ENCODE data around the gene WIPF1.

Gene WIPF1

DNA sequence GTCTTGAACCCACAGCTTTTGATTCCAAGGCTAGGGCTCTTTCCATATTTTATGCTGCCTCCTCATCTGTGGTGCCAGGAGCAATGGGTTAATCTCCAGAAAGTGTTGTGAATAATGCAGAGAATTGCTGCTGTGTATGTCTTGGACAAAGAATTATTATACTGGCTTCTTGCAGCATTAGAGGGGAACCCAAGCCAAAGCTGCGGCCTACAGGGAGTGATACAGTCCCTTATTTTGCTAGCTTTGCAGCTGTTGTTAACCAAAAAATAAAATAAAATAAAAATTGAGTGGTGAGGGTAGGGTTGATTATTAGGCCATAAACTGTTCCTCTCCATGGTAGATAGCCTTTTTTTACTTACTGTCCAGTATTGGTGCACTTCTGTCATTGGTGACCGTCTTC, 16.7 kb downstream of the WIPF1 start:
- Histone ChIP-seq H3K9ac (ENCODE audit: low read depth, low read length) (no peak overlapping the region), H3K4me1 (ENCODE audit: insufficient read depth, low read length) (peaks cover 11% of the 10 kb centered on the region; the same call in 1 of the 2 replicates), H3K4me3 (ENCODE audit: low read length) (no peak overlapping the region), H3K27ac (ENCODE audit: low read length) (no peak overlapping the region), H3K27me3 (ENCODE audit: insufficient read depth, low read length) (no peaks in the 10 kb centered on the region), H3K9me3 (ENCODE audit: insufficient read depth, low read depth, low read length) (no peaks in the 10 kb centered on the region), H3K36me3 (ENCODE audit: insufficient read depth, low read depth, low read length) (no peaks in the 10 kb centered on the region; the same call in 1 of the 2 replicates)

DNA sequence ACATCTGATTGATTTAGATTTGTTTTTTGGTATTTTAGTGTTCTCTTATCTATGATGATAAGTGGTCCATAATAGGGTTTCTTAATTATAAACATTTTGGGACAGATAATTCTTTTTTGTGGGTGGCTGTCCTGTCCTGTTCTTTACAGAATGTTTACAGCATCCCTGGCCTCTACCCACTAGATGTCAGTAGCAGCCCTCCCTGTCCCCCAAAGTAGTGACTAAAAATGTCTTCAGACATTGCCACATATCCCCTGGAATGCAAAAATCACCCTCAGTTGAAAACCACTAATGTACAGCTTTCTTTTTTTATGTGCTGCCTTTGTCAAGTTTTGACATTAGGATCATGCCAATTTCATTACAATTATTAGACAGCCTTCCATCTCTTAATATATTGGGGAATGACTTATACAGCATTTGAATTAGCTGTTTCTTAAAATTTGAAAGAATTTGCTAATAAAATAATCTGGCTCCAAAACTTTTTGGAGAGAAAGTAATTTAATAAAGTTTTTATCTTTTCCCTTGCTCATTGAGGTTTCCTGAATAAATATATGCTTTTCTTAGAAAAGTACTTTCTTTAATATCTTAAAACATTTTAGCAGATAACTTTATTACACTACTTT, 19.5 kb downstream of the WIPF1 start:
- H3K4me3 ChIP-seq (ENCODE audit: low read length), result no peak overlapping the region
- H3K4me1 ChIP-seq (ENCODE audit: insufficient read depth, low read length), result no peaks in the 10 kb centered on the region
- H3K27me3 ChIP-seq (ENCODE audit: insufficient read depth, low read length), result no peaks in the 10 kb centered on the region
- no peak overlapping the region for H3K9ac ChIP-seq (ENCODE audit: low read depth, low read length)
- no peak overlapping the region for H3K27ac ChIP-seq (ENCODE audit: low read length)
- H3K9me3 ChIP-seq (ENCODE audit: insufficient read depth, low read depth, low read length), result no peaks in the 10 kb centered on the region
- H3K36me3 ChIP-seq (ENCODE audit: insufficient read depth, low read depth, low read length), result no peaks in the 10 kb centered on the region; the same call in 1 of the 2 replicates

DNA sequence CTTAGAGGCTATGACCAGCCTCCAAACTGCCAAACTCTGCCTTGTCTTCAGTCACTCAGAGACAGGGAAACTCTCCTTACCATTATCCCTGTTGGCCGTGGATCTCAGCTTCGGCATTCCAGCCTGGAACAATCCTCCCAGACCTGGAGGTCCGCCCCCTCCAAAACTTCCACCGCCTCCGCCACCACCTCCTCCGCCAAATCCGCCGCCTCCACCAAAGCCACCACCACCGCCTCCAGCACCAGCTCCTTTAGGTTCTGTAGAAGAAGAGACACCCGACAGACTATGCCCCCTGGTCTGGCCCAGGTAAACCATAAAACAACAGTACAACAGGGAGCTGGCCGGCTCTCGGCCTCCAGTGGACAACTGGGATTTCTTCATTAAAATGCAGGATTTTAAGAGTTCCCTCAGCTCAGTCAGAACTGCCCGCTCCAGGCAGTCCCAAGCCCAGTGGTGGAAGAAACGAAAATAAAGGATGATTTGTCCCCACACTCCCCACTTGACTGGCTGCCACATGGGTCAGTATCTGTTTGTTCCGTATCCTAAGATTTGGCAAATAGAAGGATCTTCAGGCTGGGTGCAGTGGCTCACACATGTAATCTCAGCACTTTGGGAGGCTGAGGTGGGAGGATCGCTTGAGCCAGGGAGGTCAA, 22.4 kb downstream of the WIPF1 start:
- Histone ChIP-seq H3K27ac (ENCODE audit: low read length) (no peak overlapping the region), H3K4me3 (ENCODE audit: low read length) (no peak overlapping the region), H3K27me3 (ENCODE audit: insufficient read depth, low read length) (no peaks in the 10 kb centered on the region), H3K9ac (ENCODE audit: low read depth, low read length) (no peak overlapping the region), H3K36me3 (ENCODE audit: insufficient read depth, low read depth, low read length) (no peaks in the 10 kb centered on the region), H3K9me3 (ENCODE audit: insufficient read depth, low read depth, low read length) (no peaks in the 10 kb centered on the region), H3K4me1 (ENCODE audit: insufficient read depth, low read length) (no peaks in the 10 kb centered on the region)

DNA sequence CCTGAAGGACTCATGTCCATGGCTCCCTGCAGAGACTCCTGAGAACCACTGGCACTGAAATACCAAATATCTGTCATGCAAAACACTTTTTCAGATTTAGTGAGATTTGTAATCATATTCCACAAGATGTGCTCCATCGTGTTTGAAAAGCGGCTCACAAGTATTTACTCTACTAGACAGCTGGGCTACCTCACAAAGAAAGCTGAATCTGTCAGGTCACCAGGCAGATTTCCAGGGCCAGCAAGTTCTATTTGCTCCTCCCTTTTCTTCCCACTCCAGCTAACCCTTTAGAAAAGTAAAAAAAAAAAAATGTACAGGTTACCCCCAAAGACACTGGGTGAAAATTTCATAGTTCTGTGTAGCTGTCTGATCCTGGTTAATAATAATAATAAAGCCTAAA, 22.9 kb downstream of the WIPF1 start:
- Histone ChIP-seq H3K27me3 (ENCODE audit: insufficient read depth, low read length) (no peaks in the 10 kb centered on the region), H3K9ac (ENCODE audit: low read depth, low read length) (no peak overlapping the region), H3K9me3 (ENCODE audit: insufficient read depth, low read depth, low read length) (no peaks in the 10 kb centered on the region), H3K4me1 (ENCODE audit: insufficient read depth, low read length) (no peaks in the 10 kb centered on the region), H3K36me3 (ENCODE audit: insufficient read depth, low read depth, low read length) (no peaks in the 10 kb centered on the region), H3K27ac (ENCODE audit: low read length) (no peak overlapping the region), H3K4me3 (ENCODE audit: low read length) (no peak overlapping the region)

DNA sequence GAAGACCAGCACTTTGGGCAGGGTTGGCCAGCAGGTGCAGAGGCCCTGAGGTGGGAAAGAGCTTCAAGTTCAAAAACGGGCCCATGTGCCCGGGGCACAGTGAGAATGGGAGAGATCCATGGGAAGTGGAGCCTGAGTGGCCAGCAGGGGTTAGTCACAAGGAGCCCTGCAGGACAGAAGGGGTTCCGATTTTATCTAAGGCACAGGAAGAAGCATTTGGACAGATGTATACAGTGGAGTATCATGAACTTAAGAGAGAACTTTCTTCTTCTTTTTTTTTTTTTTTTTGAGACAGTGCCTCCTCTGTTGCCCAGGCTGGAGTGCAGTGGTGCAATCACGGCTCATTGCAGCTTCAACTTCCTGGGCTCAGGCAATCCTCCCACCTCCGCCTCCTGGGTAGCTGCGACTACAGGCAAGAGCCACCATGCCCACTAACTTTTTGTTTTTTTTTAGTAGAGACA, 24.0 kb downstream of the WIPF1 start:
- Histone ChIP-seq H3K27ac (ENCODE audit: low read length) (no peak overlapping the region), H3K36me3 (ENCODE audit: insufficient read depth, low read depth, low read length) (no peaks in the 10 kb centered on the region)

DNA sequence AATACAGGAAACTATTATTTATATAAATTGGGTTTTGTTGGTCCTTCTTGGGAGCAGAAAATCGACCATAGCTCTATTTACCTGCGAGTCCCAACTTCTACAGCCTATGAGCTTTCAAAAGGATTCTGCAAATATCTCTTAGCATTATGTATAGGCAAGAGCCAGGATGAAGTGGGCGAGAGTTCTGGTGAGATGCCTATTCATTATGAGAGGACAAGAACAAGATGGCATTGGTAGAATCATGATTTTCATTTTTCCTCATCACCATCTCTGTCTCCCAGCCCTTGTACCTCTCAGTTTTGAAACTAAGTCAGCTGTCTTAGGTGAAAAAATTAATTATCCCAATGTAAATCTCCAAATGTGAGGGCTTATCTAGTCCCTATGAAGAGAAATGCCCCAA, 25.0 kb downstream of the WIPF1 start:
- Histone ChIP-seq H3K4me3 (ENCODE audit: low read length) (no peak overlapping the region), H3K36me3 (ENCODE audit: insufficient read depth, low read depth, low read length) (no peaks in the 10 kb centered on the region), H3K9me3 (ENCODE audit: insufficient read depth, low read depth, low read length) (no peaks in the 10 kb centered on the region), H3K9ac (ENCODE audit: low read depth, low read length) (no peak overlapping the region), H3K27ac (ENCODE audit: low read length) (no peak overlapping the region), H3K4me1 (ENCODE audit: insufficient read depth, low read length) (no peaks in the 10 kb centered on the region), H3K27me3 (ENCODE audit: insufficient read depth, low read length) (no peaks in the 10 kb centered on the region)

More for the DNA sequence above, 24.0 kb downstream of the WIPF1 start:
- H3K9me3 ChIP-seq (ENCODE audit: insufficient read depth, low read depth, low read length), result no peaks in the 10 kb centered on the region
- H3K9ac ChIP-seq (ENCODE audit: low read depth, low read length), result no peak overlapping the region
- no peak overlapping the region for H3K4me3 ChIP-seq (ENCODE audit: low read length)
- no peaks in the 10 kb centered on the region for H3K27me3 ChIP-seq (ENCODE audit: insufficient read depth, low read length)
- H3K4me1 ChIP-seq (ENCODE audit: insufficient read depth, low read length), result no peaks in the 10 kb centered on the region

DNA sequence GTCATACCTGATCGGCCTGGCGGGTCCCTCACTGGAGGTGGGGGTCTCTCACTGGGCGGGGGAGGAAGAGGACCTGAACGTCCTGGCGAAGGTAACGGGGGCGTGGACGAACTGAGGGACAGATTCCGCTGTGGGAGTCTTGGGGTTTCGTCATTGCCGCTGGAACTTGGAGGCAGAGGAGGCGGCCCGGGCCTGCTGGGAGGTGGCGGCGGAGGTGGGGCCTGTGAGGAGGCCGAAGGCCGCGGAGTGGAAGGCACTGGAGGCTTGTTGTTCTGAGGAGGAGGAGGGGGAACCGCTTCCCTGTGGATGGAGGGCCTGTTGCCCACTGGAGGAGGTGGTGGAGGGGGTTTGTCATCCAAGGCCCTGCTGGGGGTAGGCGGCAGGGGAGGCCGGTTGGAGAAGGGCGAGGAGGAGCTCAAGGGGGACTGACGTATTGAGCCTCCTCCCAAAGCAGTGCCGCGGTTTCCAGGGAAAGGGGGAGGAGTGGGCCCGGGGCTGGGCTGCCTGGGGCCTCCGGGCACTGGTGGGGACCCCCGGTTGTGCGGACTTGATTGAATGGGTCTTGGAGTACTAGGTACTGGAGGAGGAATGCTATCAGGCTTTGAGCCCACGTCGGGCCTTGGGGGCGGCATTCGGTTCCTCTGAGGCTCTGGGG, 25.8 kb downstream of the WIPF1 start:
- no peaks in the 10 kb centered on the region for H3K36me3 ChIP-seq (ENCODE audit: insufficient read depth, low read depth, low read length)
- H3K4me1 ChIP-seq (ENCODE audit: insufficient read depth, low read length), result no peaks in the 10 kb centered on the region
- no peak overlapping the region for H3K9ac ChIP-seq (ENCODE audit: low read depth, low read length)
- no peaks in the 10 kb centered on the region for H3K9me3 ChIP-seq (ENCODE audit: insufficient read depth, low read depth, low read length)
- H3K27ac ChIP-seq (ENCODE audit: low read length), result no peak overlapping the region
- H3K4me3 ChIP-seq (ENCODE audit: low read length), result no peak overlapping the region
- H3K27me3 ChIP-seq (ENCODE audit: insufficient read depth, low read length), result no peaks in the 10 kb centered on the region

DNA sequence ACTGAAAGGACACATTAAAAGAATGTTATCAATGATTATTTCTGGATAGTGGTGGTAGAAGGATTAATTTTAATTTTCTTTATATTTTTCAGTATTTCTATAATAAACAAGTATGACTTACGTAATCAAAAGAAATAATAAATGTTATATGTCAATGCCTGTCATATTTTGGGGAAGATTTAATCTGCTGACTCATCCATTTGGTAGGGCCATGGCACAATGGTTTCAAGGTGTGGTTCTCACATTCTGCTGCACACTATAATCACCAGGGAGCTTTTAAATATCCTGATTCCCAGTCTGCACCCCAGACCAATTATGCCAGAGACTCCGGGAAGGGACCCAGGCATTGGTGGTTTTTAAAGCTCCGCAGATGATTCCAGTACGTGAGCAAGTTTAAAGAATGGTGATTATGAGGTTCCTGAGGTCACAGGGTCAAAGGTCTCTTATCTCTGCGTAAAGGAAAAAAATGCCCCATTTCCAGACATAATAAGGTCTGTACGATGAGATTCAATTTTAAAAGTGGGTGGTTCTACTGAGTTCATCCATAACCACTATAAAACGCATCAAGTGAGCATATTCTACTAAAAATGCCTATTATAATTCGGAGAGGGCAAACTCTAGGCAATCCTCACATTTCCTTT, 27.2 kb downstream of the WIPF1 start:
- H3K9me3 ChIP-seq (ENCODE audit: insufficient read depth, low read depth, low read length), result no peaks in the 10 kb centered on the region
- no peaks in the 10 kb centered on the region for H3K36me3 ChIP-seq (ENCODE audit: insufficient read depth, low read depth, low read length)
- H3K27me3 ChIP-seq (ENCODE audit: insufficient read depth, low read length), result no peaks in the 10 kb centered on the region

DNA sequence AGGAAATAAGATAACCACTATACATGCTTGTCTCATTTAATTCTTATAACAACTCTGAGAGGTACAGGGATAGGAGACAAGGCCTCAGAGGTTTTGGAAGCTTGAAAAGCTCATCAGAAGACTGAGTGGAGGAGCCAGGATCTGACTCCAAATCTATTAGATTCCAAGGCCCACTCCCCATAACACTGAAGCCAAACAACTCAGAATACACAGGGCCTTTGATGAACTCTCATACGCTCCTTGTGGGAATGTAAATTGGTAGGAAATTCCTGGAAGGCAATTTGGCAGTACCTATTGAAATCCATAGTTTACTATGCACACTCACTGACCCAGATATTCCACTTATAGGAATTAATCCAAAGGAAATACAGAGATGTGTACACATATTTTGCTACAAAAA, 27.9 kb downstream of the WIPF1 start:
- no peak overlapping the region for H3K4me3 ChIP-seq (ENCODE audit: low read length)
- H3K27me3 ChIP-seq (ENCODE audit: insufficient read depth, low read length), result no peaks in the 10 kb centered on the region
- no peaks in the 10 kb centered on the region for H3K36me3 ChIP-seq (ENCODE audit: insufficient read depth, low read depth, low read length)
- H3K9ac ChIP-seq (ENCODE audit: low read depth, low read length), result no peak overlapping the region
- H3K27ac ChIP-seq (ENCODE audit: low read length), result no peak overlapping the region
- no peaks in the 10 kb centered on the region for H3K4me1 ChIP-seq (ENCODE audit: insufficient read depth, low read length)
- H3K9me3 ChIP-seq (ENCODE audit: insufficient read depth, low read depth, low read length), result no peaks in the 10 kb centered on the region

More for the DNA sequence above, 27.2 kb downstream of the WIPF1 start:
- Histone ChIP-seq H3K9ac (ENCODE audit: low read depth, low read length) (no peak overlapping the region), H3K4me1 (ENCODE audit: insufficient read depth, low read length) (no peaks in the 10 kb centered on the region), H3K4me3 (ENCODE audit: low read length) (no peak overlapping the region), H3K27ac (ENCODE audit: low read length) (no peak overlapping the region)

DNA sequence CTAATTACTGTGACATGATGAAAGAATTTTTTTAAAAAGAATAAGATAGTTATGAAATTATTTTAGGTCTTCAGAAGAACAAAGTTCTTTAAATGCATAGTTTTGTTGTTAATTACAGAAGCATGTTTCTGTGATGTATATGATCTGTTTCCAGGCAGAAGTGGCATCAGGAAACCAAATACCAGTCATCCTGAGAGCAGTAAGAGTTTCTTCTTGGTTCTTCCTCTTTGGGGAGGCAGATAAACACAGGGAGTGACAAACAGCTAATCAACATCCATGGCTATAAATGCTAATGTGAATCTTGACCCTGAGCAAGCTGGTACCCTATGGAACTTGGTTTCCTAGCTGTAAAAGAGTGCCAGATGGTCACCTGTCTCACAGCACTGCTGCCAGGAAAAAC, 29.2 kb downstream of the WIPF1 start:
- H3K36me3 ChIP-seq (ENCODE audit: insufficient read depth, low read depth, low read length), result no peaks in the 10 kb centered on the region
- H3K27ac ChIP-seq (ENCODE audit: low read length), result no peak overlapping the region
- H3K9me3 ChIP-seq (ENCODE audit: insufficient read depth, low read depth, low read length), result no peaks in the 10 kb centered on the region
- no peak overlapping the region for H3K4me3 ChIP-seq (ENCODE audit: low read length)
- H3K4me1 ChIP-seq (ENCODE audit: insufficient read depth, low read length), result no peaks in the 10 kb centered on the region
- H3K27me3 ChIP-seq (ENCODE audit: insufficient read depth, low read length), result no peaks in the 10 kb centered on the region
- no peak overlapping the region for H3K9ac ChIP-seq (ENCODE audit: low read depth, low read length)

DNA sequence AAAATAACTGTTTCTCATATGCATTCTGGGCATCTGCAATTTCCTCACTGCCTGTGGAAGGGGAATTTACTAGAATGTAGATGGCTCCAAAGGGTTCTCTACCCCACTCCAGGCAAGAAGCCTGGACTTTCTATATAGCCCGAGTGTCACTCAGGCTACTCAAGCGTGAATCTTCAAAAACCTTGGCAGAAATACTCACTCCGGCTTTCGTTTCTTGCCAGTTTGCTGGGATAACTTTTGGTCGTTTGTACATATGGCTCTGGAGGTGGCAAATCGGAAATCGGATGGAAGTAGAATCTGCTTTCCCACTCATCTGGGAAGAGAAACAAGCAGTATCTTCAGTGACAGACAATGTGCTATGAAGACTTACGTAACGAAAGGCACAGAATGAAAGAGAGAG, 30.7 kb downstream of the WIPF1 start:
- Histone ChIP-seq H3K4me1 (ENCODE audit: insufficient read depth, low read length) (no peaks in the 10 kb centered on the region), H3K36me3 (ENCODE audit: insufficient read depth, low read depth, low read length) (no peaks in the 10 kb centered on the region), H3K9ac (ENCODE audit: low read depth, low read length) (no peak overlapping the region), H3K9me3 (ENCODE audit: insufficient read depth, low read depth, low read length) (no peaks in the 10 kb centered on the region), H3K27ac (ENCODE audit: low read length) (no peak overlapping the region), H3K4me3 (ENCODE audit: low read length) (no peak overlapping the region), H3K27me3 (ENCODE audit: insufficient read depth, low read length) (no peaks in the 10 kb centered on the region)
